HG02970 (cell line): Measurements from ENCODE around the gene SELENOF.
A peak's percentile ranks its signal among the peaks of the same experiment; 100 is the strongest.
"Not testable (repeated sequence)": the region's sequence is repeated elsewhere in the genome, so short reads cannot be mapped to it uniquely, and the experiment has no call there.

Source experiments
- ATAC-seq: cut with Tn5 transposase; IDR thresholded peaks from one replicate; pipeline ENCODE4 v1.9.1; 2021; ENCODE audit warnings: mild to moderate bottlenecking, moderate library complexity, moderate number of reproducible peaks; ENCODE audit not compliant: unreplicated experiment, low FRiP score

The SELENOF gene

DNA sequence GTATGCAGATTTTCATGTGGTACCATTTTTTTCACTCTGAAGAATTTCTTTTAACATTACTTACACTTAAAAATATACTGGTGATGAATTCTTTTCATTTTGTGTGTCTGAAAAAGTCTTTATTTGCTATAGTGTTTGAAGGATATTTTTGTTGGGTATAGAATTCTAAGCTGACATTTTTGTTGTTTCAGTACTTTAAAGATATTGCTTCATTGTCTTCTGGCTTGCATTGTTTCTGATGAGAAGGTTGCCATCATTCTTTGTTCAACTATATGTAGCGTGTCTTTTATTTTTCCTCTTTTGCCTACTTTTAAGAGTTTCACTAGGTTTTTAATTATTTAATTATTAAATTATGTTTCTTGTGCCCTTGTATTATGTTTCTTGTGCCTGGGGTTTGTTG is 8.5 kb upstream of the SELENOF start:
- ATAC-seq: no peak

DNA sequence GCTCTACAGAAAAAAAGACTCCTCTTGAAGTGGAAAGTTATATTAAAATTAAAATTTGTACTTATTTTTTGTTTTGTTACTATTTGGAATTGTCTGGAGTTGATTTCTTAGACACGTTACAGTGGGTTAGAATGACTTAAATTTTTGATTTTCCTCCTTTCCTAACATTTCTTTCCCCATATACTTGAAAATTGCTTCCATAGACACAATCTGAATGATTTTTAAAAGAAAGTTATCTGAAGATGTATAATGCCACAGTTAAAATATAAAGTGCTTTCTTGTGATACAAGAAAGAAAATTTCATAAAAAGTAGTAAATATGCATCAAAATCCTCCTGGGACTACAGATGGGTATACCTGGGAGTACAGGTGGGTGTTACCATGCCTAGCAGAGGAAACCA is 2.8 kb upstream of the SELENOF start:
- no peak for ATAC-seq

GRCh38 chr1:86915737-86916235 is 1.9 kb upstream of the SELENOF start:
- ATAC-seq: no peak

DNA sequence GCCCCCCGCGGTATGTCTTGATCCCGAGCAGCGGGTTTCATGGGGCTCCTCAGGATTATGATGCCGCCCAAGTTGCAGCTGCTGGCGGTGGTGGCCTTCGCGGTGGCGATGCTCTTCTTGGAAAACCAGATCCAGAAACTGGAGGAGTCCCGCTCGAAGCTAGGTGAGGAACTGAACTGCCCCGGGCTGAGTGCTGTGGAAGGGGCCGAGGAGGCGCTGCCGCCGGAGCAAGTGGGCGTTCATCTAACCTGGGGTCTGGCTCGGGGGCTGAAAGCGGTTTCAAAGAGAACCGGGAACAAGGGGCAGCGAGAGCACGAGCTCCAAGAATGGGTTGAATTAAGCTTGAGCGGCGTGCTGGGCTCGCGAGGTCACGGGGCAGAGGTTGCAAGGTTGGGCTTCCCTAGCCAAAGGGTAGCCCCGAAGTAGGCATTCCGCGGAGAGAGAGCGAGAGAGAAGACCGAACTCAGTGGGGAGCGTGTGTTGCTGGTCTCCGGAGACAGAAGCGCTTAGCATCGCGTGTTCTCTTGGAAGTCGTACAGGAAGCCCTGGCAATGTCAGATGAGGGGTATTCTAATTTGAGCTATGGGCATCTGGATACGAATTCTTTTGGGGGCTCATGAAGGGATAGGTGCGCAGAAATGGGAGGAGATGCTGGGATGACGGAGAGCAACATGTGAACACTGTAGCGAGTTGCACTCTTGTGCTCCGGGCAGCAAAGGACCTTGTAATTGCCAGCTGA is 1.2 kb upstream of the SELENOF start:
- peak; percentile 10 for ATAC-seq

DNA sequence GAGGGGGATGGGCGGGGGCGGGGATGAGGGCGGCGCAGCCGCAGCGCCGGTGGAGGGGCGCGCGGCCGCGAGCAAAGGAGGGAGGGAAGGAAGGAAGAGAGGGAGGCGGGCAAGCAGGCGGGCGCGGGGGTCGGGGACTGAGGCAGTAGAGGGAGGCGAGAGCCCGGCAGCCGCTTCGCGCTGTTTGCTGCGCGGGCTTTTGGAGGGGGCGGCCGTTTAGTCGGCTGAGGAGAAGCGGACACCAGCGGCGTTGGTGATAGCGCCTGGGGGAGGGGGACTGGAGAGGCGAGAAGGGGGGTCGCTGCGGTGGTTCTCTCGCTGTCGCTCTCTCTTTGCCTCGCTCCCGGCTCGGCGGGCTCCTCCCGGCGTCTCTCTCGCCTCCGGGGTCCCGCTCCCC is 673 bp upstream of the SELENOF start, which contains the start of gene HS2ST1:
HS2ST1 (plus strand) TSS at position 35 of the 397 bp plus-strand sequence.
- ATAC-seq: no peak

DNA sequence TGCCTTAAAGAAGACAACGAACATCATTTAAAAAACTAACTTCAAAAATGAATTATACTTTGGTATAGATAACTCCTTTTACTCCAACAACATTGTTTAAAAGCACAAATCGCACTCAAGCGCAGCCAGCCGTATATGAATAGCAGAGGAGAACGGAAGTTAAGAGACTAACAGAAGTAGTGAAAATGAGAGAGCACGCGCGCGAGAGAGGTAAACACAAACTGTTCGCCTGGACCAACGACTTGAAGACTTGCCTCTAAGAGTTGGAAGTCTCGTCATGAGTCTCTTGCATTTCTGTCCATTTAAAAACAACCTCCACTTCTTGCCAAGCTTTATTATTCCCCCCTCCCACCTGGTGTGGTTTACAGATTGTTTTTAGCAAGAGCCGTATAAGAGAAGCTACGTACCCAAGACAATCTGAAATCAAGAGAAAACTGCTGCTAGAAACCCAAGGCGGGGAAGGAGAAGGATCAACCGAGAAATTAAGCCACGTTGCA is 479 bp downstream of the SELENOF start:
- no peak for ATAC-seq

DNA sequence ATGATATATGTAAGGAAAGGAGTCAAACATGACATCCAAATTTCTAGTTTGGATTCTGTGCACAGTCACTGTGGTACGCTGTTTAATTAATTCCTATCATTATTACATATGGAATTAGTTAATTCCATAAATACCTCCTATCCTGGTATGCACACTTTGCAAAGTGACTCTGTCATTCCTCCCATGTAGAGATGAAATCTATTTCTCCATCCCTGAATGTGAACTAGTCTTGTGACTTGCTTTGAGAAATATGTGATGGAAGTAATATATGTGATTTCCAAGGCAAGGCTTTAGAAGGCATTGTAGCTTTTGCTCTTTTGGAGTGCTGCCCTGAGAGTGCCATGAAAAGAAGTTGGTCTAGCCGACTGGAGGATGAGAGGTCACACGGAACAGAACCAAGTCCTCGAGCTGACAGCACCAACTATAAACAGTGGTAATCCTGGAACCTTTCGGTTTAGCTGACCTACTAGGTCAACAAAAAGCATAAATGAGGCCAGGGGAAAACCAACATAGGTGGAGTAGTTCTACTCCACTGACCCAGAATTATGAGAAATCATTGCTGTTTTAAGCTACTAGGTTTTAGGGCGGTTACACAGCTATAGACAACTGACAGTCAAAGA is 1.5 kb downstream of the SELENOF start:
- ATAC-seq: no peak

- no peak for ATAC-seq
Observed at GRCh38 chr1:86906419-86906818, 7.5 kb downstream of the SELENOF start.

- no peak for ATAC-seq
Observed at GRCh38 chr1:86905875-86906274, 8.1 kb downstream of the SELENOF start.

DNA sequence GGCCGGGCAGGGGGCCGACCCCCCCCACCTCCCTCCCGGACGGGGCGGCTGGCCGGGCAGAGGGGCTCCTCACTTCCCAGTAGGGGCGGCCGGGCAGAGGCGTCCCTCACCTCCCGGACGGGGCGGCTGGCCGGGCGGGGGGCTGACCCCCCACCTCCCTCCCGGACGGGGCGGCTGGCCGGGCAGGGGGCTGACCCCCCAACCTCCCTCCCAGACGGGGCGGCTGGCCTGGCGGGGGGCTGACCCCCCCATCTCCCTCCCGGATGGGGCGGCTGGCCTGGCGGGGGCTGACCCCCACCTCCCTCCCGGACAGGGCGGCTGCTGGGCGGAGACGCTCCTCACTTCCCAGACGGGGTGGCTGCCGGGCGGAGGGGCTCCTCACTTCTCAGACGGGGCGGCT is 14.5 kb downstream of the SELENOF start:
- not testable (repeated sequence) for ATAC-seq

GRCh38 chr1:86888327-86888726 is 25.6 kb downstream of the SELENOF start:
- no peak for ATAC-seq

DNA sequence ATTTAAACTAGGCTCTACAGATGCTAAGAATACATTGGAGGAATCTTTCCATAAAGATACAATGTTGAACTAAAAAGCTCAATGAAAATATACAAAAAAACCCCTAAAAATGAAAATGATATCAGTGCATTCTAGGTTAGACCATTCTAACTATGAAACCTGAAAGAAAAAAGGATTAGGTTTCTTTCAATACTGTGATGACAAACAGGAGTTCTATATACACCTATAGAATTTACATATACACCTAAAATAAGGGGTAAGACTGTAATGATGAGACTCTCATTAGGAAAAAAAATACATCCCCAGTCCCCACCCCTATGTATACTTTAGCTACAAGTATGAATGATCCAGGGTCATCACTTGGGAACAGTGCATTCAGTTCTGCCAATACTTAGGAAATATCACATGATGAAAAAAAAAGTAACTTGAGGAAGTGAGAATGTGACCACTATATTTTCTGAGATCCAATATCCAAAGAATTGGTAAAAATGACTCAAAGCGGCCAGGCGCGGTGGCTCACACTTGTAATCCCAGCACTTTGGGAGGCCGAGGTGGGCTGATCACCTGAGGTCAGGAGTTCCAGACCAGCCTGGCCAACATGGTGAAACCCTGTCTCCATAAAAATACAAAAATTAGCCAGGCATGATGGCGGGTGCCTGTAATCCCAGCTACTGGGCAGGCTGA is 26.3 kb downstream of the SELENOF start:
- no peak for ATAC-seq

DNA sequence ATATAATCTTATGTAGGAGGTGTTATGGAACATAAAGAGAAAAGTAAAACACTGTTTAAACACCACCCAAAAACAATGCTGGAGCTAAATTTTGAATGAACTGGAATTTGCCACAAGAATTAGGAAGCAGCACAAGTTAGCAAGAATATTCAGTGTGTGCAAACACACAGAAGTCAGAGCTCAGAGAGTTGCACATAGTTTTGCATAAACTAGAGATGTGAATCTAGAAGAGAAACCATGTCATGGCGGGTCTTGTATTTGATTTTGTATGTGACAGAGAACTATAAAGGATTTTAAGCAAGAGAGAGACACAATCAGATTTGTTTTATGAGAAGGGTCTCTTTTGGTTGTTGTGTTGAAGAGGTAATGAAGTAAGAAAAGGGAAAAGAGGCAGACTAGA is 38.2 kb downstream of the SELENOF start:
- no peak for ATAC-seq

- ATAC-seq: no peak
Observed at GRCh38 chr1:86872086-86872485, 41.8 kb downstream of the SELENOF start.

- no peak for ATAC-seq
Observed at GRCh38 chr1:86871001-86871400, 42.9 kb downstream of the SELENOF start.

- no peak for ATAC-seq
Observed at GRCh38 chr1:86868477-86868876, 45.4 kb downstream of the SELENOF start.

- not testable (repeated sequence) for ATAC-seq
Observed at GRCh38 chr1:86867278-86867677, 46.6 kb downstream of the SELENOF start.

- no peak for ATAC-seq
Observed at GRCh38 chr1:86866665-86867064, 47.3 kb downstream of the SELENOF start.

DNA sequence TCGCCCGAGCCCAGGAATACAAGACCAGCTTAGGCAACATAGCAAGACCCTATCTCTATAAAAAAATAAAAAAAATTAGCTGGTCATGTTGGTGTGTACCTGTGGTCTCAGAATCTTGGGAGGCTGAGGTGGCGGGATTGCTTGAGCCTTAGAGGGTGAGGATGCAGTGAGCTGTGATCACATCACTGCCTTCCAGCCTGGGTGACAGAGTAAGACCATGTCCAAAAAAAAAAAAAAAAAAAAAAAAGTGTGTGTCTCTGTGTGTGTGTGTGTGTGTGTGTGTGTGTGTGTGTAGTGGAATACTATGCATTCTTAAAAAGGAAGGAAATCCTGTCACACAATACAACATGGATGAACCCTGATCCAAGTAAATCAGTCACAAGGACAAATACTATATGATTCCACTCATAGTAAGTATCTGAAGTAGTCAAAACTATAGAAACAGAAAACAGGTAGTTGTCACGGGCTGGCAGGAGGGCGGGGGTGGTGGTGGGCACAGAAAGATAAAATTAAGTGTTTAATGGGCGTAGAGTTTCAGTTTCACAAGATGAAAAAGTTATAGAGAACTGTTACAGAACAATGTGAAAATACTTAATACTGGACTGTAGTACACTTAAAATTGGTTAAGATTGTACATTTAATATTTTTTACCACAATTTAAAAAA is 47.8 kb downstream of the SELENOF start:
- ATAC-seq: no peak

DNA sequence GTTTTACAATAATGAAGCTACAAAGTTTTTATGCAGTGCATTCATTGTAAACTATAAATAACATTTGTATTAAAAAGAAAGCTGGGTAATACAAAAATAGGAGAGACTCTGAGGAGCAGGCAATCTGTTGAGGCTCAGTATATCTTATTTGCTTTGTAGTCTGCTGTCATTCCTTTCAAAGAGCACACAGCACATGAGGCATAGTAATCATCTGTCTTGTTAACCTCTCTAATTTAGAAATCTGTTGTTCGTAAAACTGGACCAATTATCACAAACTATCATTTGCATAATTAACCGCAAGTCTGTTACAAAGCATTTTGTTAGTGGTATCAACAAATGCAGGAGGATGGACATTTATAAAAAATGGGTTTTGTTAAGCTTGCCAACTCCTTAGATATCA is 51.0 kb downstream of the SELENOF start:
- no peak for ATAC-seq

DNA sequence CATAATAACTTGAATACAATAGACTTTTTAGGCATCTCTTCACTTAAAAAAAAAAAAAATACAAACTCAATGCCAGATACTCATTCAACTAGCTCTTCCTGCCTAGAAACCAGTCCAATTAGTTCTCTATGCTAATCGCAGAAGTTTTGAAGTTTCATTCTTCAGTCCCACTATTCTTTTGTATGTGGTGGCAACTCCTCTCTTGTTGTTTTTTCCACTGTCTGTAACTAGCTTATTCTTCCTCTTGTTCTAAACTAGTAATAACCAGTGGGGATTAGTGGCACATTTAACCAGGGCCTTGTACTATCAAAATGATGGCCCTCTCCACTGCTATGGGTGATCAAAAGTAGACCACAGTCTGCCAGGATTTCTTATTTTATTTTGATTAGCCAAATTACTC is 52.5 kb downstream of the SELENOF start:
- ATAC-seq: no peak
